Activated naive CD4-positive, alpha-beta T cell treated with anti-CD3 and anti-CD28 coated beads, Interleukin-2, amount 50 U/mL, for 72 hours (primary cell): ENCODE results near the gene UBE4B. TPM values are rescaled to one million over a fixed set of nuclear protein-coding genes. Genes with fewer than 3 reads are reported as not detected.
A peak's percentile ranks its signal among the peaks of the same experiment; 100 is the strongest.
"Not testable (repeated sequence)": the region's sequence is repeated elsewhere in the genome, so short reads cannot be mapped to it uniquely, and the experiment has no call there.

ENCODE experiments used
- ATAC-seq, 2 donors: fragments of 150-1000 bp; cut with Tn5 transposase; 2 replicates each; pipeline ENCODE4 v1.10.0; 2021; ENCODE audit warnings: mild to moderate bottlenecking in 2 of 2, moderate library complexity in 2 of 2
- DNase-seq, 2 donors: peaks; one replicate each; pipeline ENCODE4 v3.0.0; 2021 to 2022; ENCODE audit warnings: low spot score in 2 of 2
- H3K27ac Mint-ChIP-seq, 2 donors: one replicate each; pipeline ENCODE4 v1.8.0; 2022; ENCODE audit warnings: mild to moderate bottlenecking in 2 of 2, mixed read lengths in 2 of 2
- H3K36me3 Mint-ChIP-seq, 2 donors: one replicate each; pipeline ENCODE4 v1.8.0; 2022; ENCODE audit warnings: mixed read lengths in 2 of 2
- H3K9me3 Mint-ChIP-seq, 2 donors: one replicate each; pipeline ENCODE4 v1.8.0; 2022; ENCODE audit warnings: mixed read lengths in 2 of 2
- total RNA-seq, 2 donors: library from RNA; stranded (reverse); gene quantifications; one replicate each; pipeline ENCODE4 v1.2.3, GENCODE V29; 2022

The UBE4B gene
- total RNA-seq: 10 to 100 TPM; 30.0 to 44.4 TPM

DNA sequence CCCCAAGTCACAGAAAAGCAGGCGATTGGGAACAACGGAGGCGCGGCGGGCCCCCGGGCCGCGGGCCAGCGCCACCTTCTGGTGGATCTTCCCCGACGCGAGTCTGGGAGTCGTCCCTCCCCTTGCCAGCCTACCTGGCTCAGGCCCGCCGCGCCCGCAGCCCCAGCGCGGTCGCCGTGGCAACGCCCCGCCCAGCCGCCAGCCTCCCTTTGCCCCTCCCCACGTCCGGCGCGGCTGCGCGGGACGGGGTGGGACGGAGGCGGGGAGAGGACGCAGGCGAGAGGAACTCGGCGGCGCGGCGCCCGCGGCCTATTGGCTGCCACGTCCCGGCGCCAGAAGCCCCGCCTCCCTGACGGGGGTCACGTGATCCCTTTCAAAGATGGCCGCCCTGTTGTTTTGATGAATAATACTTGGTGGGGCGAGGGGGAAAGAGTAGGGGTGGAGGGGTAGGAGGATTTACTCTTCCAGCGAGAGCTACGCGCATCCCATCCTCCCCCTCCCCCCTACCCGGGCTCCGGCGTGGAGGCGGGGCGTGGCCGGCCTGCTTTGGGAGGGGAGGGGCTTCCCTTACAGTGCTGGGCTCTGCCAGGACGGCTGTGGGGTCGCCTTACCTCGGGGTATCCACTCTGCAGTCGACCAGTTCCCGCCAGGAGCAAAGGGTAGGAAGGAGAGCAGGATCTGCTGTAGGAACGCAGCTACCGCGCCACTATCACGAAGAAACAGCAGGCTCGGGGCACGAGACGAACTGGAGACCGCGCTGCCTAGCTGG is at the start of gene UBE4B:
TSS of gene UBE4B (plus strand) at position 369 of the 769 bp plus-strand sequence. CDS start 713 bp downstream, outside the sequence.
- Mint-ChIP-seq H3K9me3 (no peaks in the 10 kb centered on the region), H3K36me3 (peaks cover 0 to 9% of the 10 kb centered on the region in 2 donors), H3K27ac (peak within 1 kb of the TSS; percentile 97 to 98)
- ATAC-seq (peak; percentile 96 to 97), DNase-seq (peak; percentile 99 to 100)

DNA sequence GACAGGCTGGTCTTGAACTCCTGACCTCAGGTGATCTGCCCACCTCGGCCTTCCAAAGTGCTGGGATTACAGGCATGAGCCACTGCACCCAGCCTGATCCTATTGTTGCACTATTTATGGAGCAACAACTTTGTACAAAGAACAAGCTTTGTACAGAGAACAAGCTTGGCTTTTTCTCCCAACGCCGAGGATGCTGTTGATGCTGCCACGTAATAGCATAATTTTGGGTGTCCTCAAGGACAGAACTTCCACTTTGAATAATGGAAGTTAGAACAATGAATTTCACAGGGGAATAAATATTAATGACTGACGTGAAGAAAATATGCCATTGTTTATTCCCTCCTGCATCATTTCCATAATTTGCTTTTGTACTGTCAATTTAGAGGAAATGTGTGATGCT is 48.5 kb upstream of the UBE4B start:
- no peak for DNase-seq
- Mint-ChIP-seq H3K36me3 (no peaks in the 10 kb centered on the region), H3K27ac (no peak overlapping the region), H3K9me3 (no peaks in the 10 kb centered on the region)
- no peak for ATAC-seq

DNA sequence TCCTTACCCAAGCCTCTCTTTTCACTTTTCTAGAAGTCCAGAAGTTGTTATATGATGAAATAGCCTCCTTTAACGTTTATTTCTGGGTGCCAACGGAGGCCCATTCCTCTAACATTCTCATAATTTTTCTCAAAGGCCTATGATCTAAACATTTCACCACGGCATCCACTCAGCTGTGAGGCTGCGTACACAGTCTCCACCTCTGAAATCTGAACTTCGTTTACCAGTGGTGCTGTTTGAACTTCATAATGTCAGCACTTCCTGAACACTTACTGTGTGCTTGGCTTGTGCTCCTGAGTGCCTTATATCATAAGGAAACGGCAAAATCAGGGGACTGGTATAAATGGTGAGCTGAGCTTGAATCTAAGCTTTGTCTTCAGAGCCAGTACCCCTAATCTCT is 47.8 kb upstream of the UBE4B start:
- DNase-seq (no peak), ATAC-seq (no peak)
- Mint-ChIP-seq H3K27ac (no peak overlapping the region), H3K9me3 (no peaks in the 10 kb centered on the region), H3K36me3 (no peaks in the 10 kb centered on the region)

DNA sequence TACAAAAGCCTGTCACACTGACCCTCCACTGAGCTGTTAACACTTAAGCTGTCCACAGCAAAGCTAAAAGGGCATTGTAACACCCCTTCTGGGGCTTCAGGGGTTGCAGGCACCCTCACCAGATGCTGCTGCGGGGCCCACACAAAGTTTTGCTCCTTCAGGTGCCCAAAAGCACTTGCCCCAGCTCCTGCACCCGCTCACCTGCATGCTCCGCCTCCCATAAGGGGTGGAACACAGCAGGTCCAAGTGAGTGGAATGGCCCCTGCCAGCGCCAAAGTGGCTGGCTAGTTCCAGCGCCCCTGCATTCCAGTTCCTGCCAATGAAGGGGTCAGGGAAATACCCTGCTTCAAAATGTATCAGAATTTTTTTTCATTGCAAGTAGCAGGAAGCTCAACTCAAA is 43.0 kb upstream of the UBE4B start:
- Mint-ChIP-seq H3K36me3 (no peaks in the 10 kb centered on the region), H3K27ac (no peak overlapping the region), H3K9me3 (no peaks in the 10 kb centered on the region)
- no peak for DNase-seq
- ATAC-seq: no peak

DNA sequence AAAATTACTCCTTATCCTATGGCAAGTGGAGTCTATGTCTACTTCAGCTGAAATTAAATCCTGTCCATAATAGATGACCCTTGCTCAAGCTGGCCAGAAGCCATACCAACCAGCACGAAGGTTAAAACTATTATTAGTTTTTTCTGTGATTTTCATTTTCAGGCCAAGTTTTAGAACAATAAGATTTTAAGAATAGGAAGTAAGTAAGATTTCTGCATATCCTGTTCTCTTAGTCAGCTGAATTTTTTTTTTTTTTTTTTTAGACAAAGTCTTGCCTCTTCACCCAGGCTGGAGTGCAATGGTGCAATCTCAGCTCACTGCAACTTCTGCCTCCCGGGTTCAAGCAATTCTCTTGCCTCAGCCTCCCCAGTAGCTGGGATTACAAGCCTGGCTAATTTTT is 41.8 kb upstream of the UBE4B start:
- no peaks in the 10 kb centered on the region for H3K36me3 Mint-ChIP-seq
- H3K27ac Mint-ChIP-seq: no peak overlapping the region

DNA sequence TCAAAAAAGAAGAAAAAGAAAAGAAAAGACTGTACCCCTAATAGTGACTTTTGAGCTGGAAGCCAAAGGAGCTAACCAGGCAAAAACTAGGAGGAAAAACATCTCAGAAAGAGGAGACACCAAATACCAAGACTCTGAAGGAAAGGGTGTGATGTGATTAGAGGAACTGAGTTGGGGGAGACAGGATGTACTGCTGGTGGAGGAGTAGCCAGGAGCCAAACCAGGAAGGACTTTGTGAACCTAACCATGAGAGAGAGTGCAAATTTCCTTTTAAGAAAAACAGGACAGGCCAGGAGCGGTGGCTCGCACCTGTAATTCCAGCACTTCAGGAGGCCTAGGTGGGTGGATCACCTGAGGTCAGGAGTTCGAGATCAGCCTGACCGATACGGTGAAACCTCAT is 39.8 kb upstream of the UBE4B start:
- H3K36me3 Mint-ChIP-seq: peaks cover 0 to 5% of the 10 kb centered on the region in 2 donors
- ATAC-seq (no peak), DNase-seq (no peak)
- H3K27ac Mint-ChIP-seq: no peak overlapping the region
- no peaks in the 10 kb centered on the region for H3K9me3 Mint-ChIP-seq

More for the DNA sequence above, 41.8 kb upstream of the UBE4B start:
- ATAC-seq (no peak), DNase-seq (no peak)
- H3K9me3 Mint-ChIP-seq: no peaks in the 10 kb centered on the region

DNA sequence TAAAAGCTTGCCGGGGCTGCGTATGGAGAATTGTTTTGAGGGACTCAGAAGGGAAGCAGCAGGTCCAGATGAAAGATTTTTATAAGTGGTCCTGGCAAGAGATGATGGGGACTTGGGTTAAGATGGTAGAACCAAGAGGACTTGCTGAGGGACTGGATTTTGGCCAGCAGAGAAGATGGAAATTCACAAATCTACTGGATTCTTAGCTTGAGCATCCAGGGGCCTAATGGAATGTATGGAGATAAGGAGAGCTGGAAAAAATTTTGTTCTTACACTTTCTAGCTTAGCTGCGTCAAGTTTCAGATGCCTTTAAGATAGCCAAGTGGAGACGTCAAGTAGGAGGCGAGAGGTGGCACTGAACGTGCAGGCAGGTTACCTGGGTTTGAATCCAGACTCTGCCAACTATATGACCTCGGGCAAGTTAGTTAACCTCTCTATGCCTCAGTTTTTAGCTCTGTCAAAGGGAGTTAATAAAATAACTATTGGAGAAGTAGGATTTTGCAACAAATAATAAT is 39.1 kb upstream of the UBE4B start:
- DNase-seq: no peak
- no peak for ATAC-seq
- H3K9me3 Mint-ChIP-seq: no peaks in the 10 kb centered on the region
- H3K36me3 Mint-ChIP-seq: peaks cover 3 to 12% of the 10 kb centered on the region in 2 donors
- no peak overlapping the region for H3K27ac Mint-ChIP-seq

DNA sequence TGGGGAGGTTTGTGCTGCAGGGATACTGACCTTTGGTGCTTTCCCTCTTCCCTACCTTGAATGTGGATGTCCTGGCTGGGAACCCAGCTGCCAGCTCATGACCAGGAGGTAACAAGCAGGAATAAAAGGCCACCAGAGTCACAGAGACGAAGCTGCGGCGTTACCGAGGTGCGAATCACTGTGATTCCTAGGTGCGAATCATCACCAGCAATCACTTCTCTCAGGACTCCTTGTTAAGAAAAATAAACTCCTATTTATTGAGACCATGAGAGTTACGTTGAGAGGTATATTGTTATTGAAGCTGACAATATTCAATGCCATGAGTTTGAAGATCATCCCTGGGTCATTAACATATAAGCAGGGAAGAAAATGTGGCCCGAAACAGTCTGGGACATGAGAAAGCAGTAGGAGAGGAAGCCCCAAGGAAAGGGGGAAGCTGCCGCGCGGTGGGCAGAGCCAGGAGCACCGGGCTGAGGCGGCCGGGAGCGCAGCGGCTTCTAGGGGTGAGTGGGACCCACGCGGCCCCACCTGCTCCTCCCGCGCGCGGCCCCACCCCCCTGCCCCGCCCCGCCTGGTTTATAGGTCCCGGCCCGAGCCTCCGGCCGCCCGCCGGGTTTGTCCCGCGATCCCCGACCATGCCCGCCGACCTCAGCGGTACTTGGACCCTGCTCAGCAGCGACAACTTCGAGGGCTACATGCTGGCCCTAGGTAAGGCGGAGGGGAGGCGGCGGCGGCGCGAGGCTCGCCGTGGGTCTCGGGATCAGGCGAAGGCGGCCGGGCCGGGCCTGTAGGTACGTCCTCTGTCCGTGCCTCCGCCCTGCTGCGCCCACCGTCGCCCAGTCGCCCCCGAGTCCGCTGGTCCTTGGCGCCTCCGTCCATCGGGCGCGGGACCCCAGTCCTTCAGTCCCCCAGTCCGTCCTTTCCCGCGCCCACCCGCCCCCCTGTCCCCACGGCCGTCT is 35.9 kb upstream of the UBE4B start, which contains the start of gene RBP7:
TSS of gene RBP7 (plus strand) at position 605 of the 959 bp plus-strand sequence. CDS start at position 636, 31 bp downstream.
- ATAC-seq: peak; percentile 34 to 48
- Mint-ChIP-seq H3K36me3 (peaks cover 7 to 16% of the 10 kb centered on the region in 2 donors), H3K27ac (no peak within 1 kb of the TSS), H3K9me3 (no peaks in the 10 kb centered on the region)
- DNase-seq: peak in 1 of 2 donors; percentile 15

DNA sequence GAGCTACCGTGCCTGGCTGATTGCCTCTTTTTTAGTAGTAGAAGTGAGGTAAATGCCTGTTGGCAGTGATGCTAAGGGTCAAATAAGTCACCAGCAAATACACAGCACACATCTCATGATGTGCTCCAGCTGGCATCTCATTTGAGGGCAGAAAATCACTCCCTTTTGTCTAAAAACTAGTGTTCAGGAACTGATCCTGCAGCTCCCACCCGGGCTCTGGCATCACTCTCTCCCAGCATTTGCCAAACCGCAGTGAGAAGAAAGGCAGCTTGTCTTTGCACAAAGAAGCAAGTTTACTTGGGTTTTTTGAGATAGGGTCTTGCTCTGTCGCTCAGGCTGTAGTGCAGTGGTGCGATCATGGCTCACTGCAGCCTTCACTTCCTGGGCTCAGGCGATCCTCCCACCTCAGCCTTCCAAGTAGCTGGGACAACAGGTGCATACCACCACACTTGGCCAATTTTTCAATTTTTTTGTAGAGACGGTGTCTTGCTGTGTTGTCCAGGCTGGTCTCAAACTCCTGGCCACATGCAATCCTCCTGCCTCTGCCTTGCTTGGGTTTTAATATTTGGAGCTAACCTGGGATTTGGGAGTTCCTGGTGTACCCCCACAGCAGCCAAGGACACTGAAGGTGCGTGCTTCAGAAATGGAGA is 31.6 kb upstream of the UBE4B start:
- H3K36me3 Mint-ChIP-seq: peaks cover 7 to 16% of the 10 kb centered on the region in 2 donors
- no peak overlapping the region for H3K27ac Mint-ChIP-seq
- DNase-seq (no peak), ATAC-seq (no peak)
- no peaks in the 10 kb centered on the region for H3K9me3 Mint-ChIP-seq

DNA sequence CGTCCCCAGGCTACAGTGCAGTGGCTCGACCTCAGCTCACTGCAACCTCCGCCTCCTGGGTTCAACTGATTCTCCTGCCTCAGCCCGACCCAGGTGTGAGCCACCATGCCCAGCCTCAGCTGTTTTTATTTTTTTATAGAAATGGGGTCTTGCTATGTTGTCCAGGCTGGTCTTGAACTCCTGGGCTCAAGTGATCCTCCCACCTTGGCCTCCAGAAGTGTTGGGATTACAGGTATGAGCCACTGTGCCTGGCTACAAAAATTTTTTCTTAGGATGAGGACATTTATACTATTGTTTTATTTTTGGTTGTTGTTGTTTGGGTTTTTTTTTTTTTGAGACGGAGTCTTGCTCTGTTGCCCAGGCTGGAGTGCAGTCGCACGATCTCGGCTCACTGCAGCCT is 27.5 kb upstream of the UBE4B start:
- not testable (repeated sequence) for H3K9me3 Mint-ChIP-seq, H3K27ac Mint-ChIP-seq, H3K36me3 Mint-ChIP-seq, DNase-seq, ATAC-seq

DNA sequence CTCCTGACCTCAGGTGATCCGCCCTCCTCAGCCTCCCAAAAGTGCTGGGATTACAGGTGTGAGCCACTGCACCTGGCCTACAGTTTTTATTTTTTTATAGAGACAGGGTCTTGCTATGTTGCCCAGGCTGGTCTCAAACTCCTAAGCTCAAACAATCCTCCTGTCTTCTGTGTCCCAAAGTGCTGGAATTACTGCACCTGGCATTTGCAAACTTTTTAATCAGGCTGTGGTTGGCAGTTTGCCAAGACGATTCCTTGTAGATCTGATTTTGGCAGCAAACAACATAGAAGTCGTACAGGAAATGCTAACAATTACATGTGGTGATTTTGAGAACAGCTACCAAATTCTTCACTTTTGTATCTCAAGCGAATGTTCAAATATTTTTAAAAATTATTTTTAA is 25.6 kb upstream of the UBE4B start:
- Mint-ChIP-seq H3K36me3 (no peaks in the 10 kb centered on the region), H3K27ac (no peak overlapping the region), H3K9me3 (no peaks in the 10 kb centered on the region)
- ATAC-seq: no peak
- no peak for DNase-seq

DNA sequence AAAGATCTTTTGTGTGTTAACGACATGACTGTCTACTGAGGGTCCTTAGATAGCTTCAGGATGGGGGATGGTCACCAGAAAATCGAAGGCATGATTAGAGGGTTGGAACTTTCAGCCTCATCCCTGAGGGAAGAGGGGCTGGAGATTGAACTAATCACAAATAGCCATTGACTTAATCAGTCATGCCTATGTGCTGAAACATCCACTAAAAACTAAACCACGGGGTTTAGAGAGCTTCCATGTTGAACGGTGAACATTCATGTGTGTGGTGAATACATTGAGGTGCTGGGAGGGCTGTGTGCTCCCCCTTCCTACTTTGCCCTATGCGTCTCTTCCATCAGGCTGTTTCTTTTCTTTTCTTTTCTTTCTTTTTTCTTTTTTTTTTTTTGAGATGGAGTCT is 18.7 kb upstream of the UBE4B start:
- no peak for DNase-seq
- no peak for ATAC-seq
- no peak overlapping the region for H3K27ac Mint-ChIP-seq
- H3K36me3 Mint-ChIP-seq: no peaks in the 10 kb centered on the region
- no peaks in the 10 kb centered on the region for H3K9me3 Mint-ChIP-seq

DNA sequence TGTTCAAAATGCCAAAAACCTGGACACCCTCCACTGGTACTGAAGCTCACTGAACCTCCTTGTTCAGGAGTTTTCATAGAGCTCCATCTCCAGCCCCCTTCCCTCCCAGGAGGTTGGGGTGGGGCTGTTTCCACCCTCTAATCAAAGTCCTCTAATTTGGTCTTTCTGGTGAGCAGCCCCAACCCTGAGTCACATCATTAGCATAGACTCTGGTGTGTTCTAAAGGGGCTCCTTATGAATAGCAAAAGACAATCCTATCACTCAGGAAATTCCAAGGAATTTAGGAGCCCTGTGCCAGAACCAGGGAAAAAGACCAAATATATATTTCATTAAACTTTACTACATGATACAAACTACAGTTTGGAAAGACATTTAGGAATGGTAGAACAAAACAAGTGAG is 13.2 kb upstream of the UBE4B start:
- no peak for ATAC-seq
- DNase-seq: no peak
- Mint-ChIP-seq H3K27ac (no peak overlapping the region), H3K9me3 (no peaks in the 10 kb centered on the region), H3K36me3 (no peaks in the 10 kb centered on the region)

DNA sequence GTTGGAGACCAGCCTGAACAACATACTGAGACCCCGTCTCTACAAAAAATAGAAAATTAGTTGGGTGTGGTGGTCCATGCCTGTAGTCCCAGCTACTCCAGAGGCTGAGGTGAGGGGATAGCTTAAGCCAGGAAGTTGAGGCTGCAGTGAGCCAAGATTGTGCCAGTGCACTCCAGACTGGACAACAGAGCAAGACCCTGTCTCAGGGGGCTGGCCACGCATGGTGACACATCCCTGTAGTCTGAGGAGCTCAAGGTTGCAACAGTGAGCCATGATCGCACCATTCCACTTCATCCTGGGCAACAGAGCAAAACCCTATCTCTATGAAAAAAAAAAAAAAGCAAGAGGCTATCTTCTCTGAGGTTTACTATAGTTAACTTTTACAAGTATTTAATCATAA is 12.7 kb upstream of the UBE4B start:
- Mint-ChIP-seq H3K36me3 (no peaks in the 10 kb centered on the region), H3K9me3 (no peaks in the 10 kb centered on the region), H3K27ac (no peak overlapping the region)
- no peak for DNase-seq
- no peak for ATAC-seq

DNA sequence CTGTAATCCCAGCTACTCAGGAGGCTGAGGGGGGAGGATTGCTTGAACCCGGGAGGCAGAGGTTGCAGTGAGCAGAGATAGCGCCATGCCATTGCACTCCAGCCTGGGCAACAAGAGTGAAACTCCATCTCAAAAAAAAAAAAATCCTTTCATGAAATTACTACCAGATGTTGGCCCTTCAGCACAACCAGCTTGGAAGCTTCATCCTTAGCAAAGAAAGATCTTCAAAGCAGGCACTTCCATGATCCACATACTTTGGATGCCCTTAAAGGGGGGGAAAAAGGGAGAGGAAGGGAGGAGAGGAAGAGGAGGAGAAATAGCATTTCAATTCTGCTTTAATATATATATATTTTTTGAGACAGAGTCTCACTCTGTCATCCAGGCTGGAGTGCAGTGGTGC is 12.1 kb upstream of the UBE4B start:
- not testable (repeated sequence) for H3K27ac Mint-ChIP-seq, ATAC-seq, H3K36me3 Mint-ChIP-seq, DNase-seq, H3K9me3 Mint-ChIP-seq

DNA sequence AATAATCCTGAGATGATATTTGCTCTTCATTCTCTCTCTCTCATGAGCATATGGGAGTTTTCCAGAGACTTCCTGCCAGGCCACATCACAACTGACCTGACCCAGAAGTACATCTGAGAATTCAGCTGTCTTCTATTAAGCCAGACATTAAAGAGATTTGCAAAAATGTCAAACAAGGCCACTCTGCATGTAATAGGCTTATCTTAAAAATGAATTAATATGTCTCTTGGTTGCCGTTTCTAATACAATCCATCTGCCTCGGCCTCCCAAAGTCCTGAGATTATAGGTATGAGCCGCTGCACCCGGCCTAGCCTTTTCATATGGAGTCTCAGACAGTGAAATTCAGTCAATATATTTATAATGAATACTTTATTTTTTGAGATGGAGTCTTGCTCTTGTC is 10.8 kb upstream of the UBE4B start:
- H3K27ac Mint-ChIP-seq, H3K36me3 Mint-ChIP-seq, ATAC-seq, H3K9me3 Mint-ChIP-seq, DNase-seq: not testable (repeated sequence)

DNA sequence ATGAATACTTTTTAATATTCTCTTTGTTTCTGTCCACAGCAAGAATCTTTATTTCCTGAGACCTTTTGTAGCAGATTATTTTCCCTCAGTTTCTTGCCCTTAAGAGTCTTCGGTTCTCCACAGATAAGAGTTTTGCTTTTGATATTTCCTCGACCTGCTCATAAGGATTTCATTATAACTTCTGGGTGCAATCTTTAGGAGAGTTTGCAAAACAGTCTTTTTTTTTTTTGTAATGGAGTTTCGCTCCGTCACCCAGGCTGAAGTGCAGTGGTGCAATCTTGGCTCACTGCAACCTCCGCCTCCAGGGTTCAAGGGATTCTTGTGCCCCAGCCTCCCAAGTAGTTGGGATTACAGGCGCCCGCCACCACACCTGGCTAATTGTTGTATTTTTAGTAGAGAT is 10.1 kb upstream of the UBE4B start:
- H3K36me3 Mint-ChIP-seq: no peaks in the 10 kb centered on the region
- H3K9me3 Mint-ChIP-seq: no peaks in the 10 kb centered on the region
- DNase-seq (no peak), ATAC-seq (no peak)
- H3K27ac Mint-ChIP-seq: no peak overlapping the region
